GM23248 (cell line): Measurements from ENCODE around the gene TUBA1C.
"Not testable (repeated sequence)": the region's sequence is repeated elsewhere in the genome, so short reads cannot be mapped to it uniquely, and the experiment has no call there.

ENCODE experiments used
- EZH2 ChIP-seq: fragments of 200-600 bp; sonication (generic); IDR thresholded peaks from 2 replicates; pipeline ENCODE4 v1.6.1; 2018; ENCODE audit warnings: antibody characterized with exemption, mild to moderate bottlenecking; ENCODE audit not compliant: insufficient read depth, poor library complexity, severe bottlenecking
- EZH2phosphoT487 ChIP-seq: fragments of 200-600 bp; sonication (generic); IDR thresholded peaks from 2 replicates; pipeline ENCODE4 v1.6.1; 2018; ENCODE audit warnings: antibody characterized with exemption, moderate library complexity, mild to moderate bottlenecking, low read depth; ENCODE audit not compliant: insufficient read depth

GRCh38 chr12:49255456-49255855 lies 9.4 kb upstream of the TUBA1C start:
- not testable (repeated sequence) for TF ChIP-seq EZH2, EZH2phosphoT487
